Measurements from ENCODE around the gene NECAB3. TPM values are rescaled to one million over a fixed set of nuclear protein-coding genes. Genes with fewer than 3 reads are reported as not detected.

NECAB3 gene
- total and polyA plus RNA-seq, 4 donors: 10.6 to 53.1 (median 23.3) TPM

GRCh38 chr20:33684533-33685327 is 10.5 kb upstream of the NECAB3 start:
- ATAC-seq (ENCODE audit: low FRiP score): no peak
- no peaks in the 10 kb centered on the region for H3K27me3 ChIP-seq (ENCODE audit: control insufficient read depth in 1 of 2, insufficient read depth in 2 of 2, low read length in 1 of 2)
- no peaks in the 10 kb centered on the region for H3K4me1 ChIP-seq (ENCODE audit: control insufficient read depth in 1 of 2, insufficient read depth in 2 of 2, low read length in 2 of 2)
- H3K36me3 ChIP-seq (ENCODE audit: control insufficient read depth in 1 of 2, insufficient read depth in 2 of 2, low read length in 1 of 2): no peaks in the 10 kb centered on the region
- intact Hi-C loops (cut with DNase I): loop anchor here in 1 of 2 donors (5.0 kb wide), 1 partner anchor 38 kb away; the partner anchor contains the start of gene PXMP4
- DNase-seq: peak in 1 of 2 donors; percentile 44
- no peak overlapping the region for H3K27ac ChIP-seq (ENCODE audit: low read depth in 1 of 2, low read length in 2 of 2)
- 63 to 68% methylated on average over 10 of the region's 10 CpGs for WGBS, 2 donors
- H3K4me3 ChIP-seq (ENCODE audit: low read length in 2 of 2): no peak overlapping the region
- no peaks in the 10 kb centered on the region for H3K9me3 ChIP-seq (ENCODE audit: control insufficient read depth, low read length)

GRCh38 chr20:33681728-33682353 is 7.6 kb upstream of the NECAB3 start:
- no peak for DNase-seq
- H3K27me3 ChIP-seq (ENCODE audit: control insufficient read depth in 1 of 2, insufficient read depth in 2 of 2, low read length in 1 of 2): no peaks in the 10 kb centered on the region
- no peak overlapping the region for H3K4me3 ChIP-seq (ENCODE audit: low read length in 2 of 2)
- H3K9me3 ChIP-seq (ENCODE audit: control insufficient read depth, low read length): no peaks in the 10 kb centered on the region
- no peak overlapping the region for H3K27ac ChIP-seq (ENCODE audit: low read depth in 1 of 2, low read length in 2 of 2)
- intact Hi-C loops (cut with DNase I): no loop called here
- WGBS, 2 donors: 88% methylated on average over 9 of the region's 9 CpGs
- H3K4me1 ChIP-seq (ENCODE audit: control insufficient read depth in 1 of 2, insufficient read depth in 2 of 2, low read length in 2 of 2): no peaks in the 10 kb centered on the region
- ATAC-seq (ENCODE audit: low FRiP score): no peak
- H3K36me3 ChIP-seq (ENCODE audit: control insufficient read depth in 1 of 2, insufficient read depth in 2 of 2, low read length in 1 of 2): no peaks in the 10 kb centered on the region

GRCh38 chr20:33681288-33681687 is 7.1 kb upstream of the NECAB3 start:
- no peak for ATAC-seq (ENCODE audit: low FRiP score)
- DNase-seq: no peak
- Histone ChIP-seq H3K27me3 (ENCODE audit: control insufficient read depth in 1 of 2, insufficient read depth in 2 of 2, low read length in 1 of 2) (no peaks in the 10 kb centered on the region), H3K27ac (ENCODE audit: low read depth in 1 of 2, low read length in 2 of 2) (no peak overlapping the region), H3K9me3 (ENCODE audit: control insufficient read depth, low read length) (no peaks in the 10 kb centered on the region), H3K4me3 (ENCODE audit: low read length in 2 of 2) (no peak overlapping the region), H3K36me3 (ENCODE audit: control insufficient read depth in 1 of 2, insufficient read depth in 2 of 2, low read length in 1 of 2) (no peaks in the 10 kb centered on the region), H3K4me1 (ENCODE audit: control insufficient read depth in 1 of 2, insufficient read depth in 2 of 2, low read length in 2 of 2) (no peaks in the 10 kb centered on the region)
- intact Hi-C loops (cut with DNase I): no loop called here
- WGBS, 2 donors: 69 to 79% methylated on average over 5 of the region's 5 CpGs

- Histone ChIP-seq H3K4me1 (ENCODE audit: control insufficient read depth in 1 of 2, insufficient read depth in 2 of 2, low read length in 2 of 2) (no peaks in the 10 kb centered on the region), H3K27me3 (ENCODE audit: control insufficient read depth in 1 of 2, insufficient read depth in 2 of 2, low read length in 1 of 2) (no peaks in the 10 kb centered on the region), H3K27ac (ENCODE audit: low read depth in 1 of 2, low read length in 2 of 2) (no peak overlapping the region), H3K36me3 (ENCODE audit: control insufficient read depth in 1 of 2, insufficient read depth in 2 of 2, low read length in 1 of 2) (no peaks in the 10 kb centered on the region), H3K9me3 (ENCODE audit: control insufficient read depth, low read length) (no peaks in the 10 kb centered on the region), H3K4me3 (ENCODE audit: low read length in 2 of 2) (no peak overlapping the region)
- intact Hi-C loops (cut with DNase I): no loop called here
- 9 to 11% methylated on average over 2 of the region's 2 CpGs for WGBS, 2 donors
- DNase-seq (peak in 1 of 2 donors; percentile 62), ATAC-seq (ENCODE audit: low FRiP score) (peak; percentile 39)
These were observed 6.5 kb upstream of the NECAB3 start for GRCh38 chr20:33680686-33681085.

GRCh38 chr20:33679758-33680485 is 5.7 kb upstream of the NECAB3 start:
- no peak overlapping the region for H3K4me3 ChIP-seq (ENCODE audit: low read length in 2 of 2)
- H3K27me3 ChIP-seq (ENCODE audit: control insufficient read depth in 1 of 2, insufficient read depth in 2 of 2, low read length in 1 of 2): no peaks in the 10 kb centered on the region
- H3K36me3 ChIP-seq (ENCODE audit: control insufficient read depth in 1 of 2, insufficient read depth in 2 of 2, low read length in 1 of 2): no peaks in the 10 kb centered on the region
- intact Hi-C loops (cut with DNase I): no loop called here
- 78 to 80% methylated on average over 20 of the region's 20 CpGs for WGBS, 2 donors
- H3K9me3 ChIP-seq (ENCODE audit: control insufficient read depth, low read length): no peaks in the 10 kb centered on the region
- no peaks in the 10 kb centered on the region for H3K4me1 ChIP-seq (ENCODE audit: control insufficient read depth in 1 of 2, insufficient read depth in 2 of 2, low read length in 2 of 2)
- ATAC-seq (ENCODE audit: low FRiP score) (no peak), DNase-seq (peak in 1 of 2 donors; percentile 48)
- H3K27ac ChIP-seq (ENCODE audit: low read depth in 1 of 2, low read length in 2 of 2): no peak overlapping the region

GRCh38 chr20:33677991-33678702 is 3.9 kb upstream of the NECAB3 start:
- H3K9me3 ChIP-seq (ENCODE audit: control insufficient read depth, low read length): no peaks in the 10 kb centered on the region
- ATAC-seq (ENCODE audit: low FRiP score) (no peak), DNase-seq (peak in 1 of 2 donors; percentile 66)
- H3K27ac ChIP-seq (ENCODE audit: low read depth in 1 of 2, low read length in 2 of 2): no peak overlapping the region
- H3K4me3 ChIP-seq (ENCODE audit: low read length in 2 of 2): no peak overlapping the region
- no peaks in the 10 kb centered on the region for H3K4me1 ChIP-seq (ENCODE audit: control insufficient read depth in 1 of 2, insufficient read depth in 2 of 2, low read length in 2 of 2)
- H3K36me3 ChIP-seq (ENCODE audit: control insufficient read depth in 1 of 2, insufficient read depth in 2 of 2, low read length in 1 of 2): no peaks in the 10 kb centered on the region
- no peaks in the 10 kb centered on the region for H3K27me3 ChIP-seq (ENCODE audit: control insufficient read depth in 1 of 2, insufficient read depth in 2 of 2, low read length in 1 of 2)
- intact Hi-C loops (cut with DNase I): no loop called here
- WGBS, 2 donors: 93 to 94% methylated on average over 15 of the region's 15 CpGs

GRCh38 chr20:33676652-33677645 is 2.7 kb upstream of the NECAB3 start:
- peak in 1 of 2 donors; percentile 54 for DNase-seq
- Histone ChIP-seq H3K9me3 (ENCODE audit: control insufficient read depth, low read length) (no peaks in the 10 kb centered on the region), H3K36me3 (ENCODE audit: control insufficient read depth in 1 of 2, insufficient read depth in 2 of 2, low read length in 1 of 2) (no peaks in the 10 kb centered on the region), H3K27ac (ENCODE audit: low read depth in 1 of 2, low read length in 2 of 2) (no peak overlapping the region), H3K4me1 (ENCODE audit: control insufficient read depth in 1 of 2, insufficient read depth in 2 of 2, low read length in 2 of 2) (no peaks in the 10 kb centered on the region), H3K27me3 (ENCODE audit: control insufficient read depth in 1 of 2, insufficient read depth in 2 of 2, low read length in 1 of 2) (no peaks in the 10 kb centered on the region), H3K4me3 (ENCODE audit: low read length in 2 of 2) (no peak overlapping the region)
- intact Hi-C loops (cut with DNase I): no loop called here
- ATAC-seq (ENCODE audit: low FRiP score): no peak
- 95 to 97% methylated on average over 31 of the region's 31 CpGs for WGBS, 2 donors
